ENCODE results near the gene ADAMTS3. TPM values are rescaled to one million over a fixed set of nuclear protein-coding genes. Genes with fewer than 3 reads are reported as not detected.

Gene ADAMTS3
- total and polyA plus RNA-seq, 9 of the 15 experiments (the other 6 are each of a cell fraction or from before 2014, with no cell fraction given), result 4.0 to 18.0 (median 12.1) TPM

DNA sequence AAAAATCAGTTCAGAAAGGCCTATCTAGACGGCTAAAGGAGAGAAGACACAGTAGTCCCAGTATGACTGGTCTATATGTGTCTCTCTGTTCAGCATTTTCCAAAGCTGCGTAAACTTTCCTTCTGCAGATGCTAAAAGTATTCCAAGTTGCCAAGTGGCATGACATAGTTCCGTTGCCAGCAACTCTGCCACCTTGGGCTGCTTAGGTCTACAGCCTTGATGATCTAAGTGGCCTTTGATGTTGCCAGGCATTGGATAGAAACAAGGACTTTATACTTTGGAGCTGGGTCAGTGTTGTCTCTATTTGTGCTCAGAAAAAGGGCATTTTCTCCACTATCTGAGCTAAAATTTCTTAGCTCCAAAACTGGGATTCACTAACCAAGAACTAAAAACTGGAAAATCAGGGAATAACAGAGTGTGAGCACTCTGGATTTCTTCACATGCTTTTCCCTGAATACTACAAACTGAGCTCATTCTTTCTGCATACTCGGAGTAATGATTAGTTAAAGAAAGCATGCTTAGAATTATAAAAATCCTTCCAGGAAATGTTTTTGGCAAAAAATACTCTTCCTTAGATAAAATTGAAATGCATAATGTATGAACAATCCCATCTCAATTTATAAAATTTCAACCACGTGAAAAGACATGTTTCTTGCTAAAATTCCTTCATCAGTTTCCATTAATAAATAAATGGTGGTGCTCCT lies 191.4 kb downstream of the ADAMTS3 start:
- H3K9me3 ChIP-seq (replicated peaks; ENCODE audit: control insufficient read depth, insufficient read depth, low read depth, low read length), result no peaks in the 10 kb centered on the region
- no peak for FAIRE-seq
- H3K79me2 ChIP-seq (ENCODE audit: control insufficient read depth, insufficient read depth, low read length), result 0 out of 3 replicates have a peak, but pooled peaks cover 2% of the 10 kb centered on the region
- no peaks in the 10 kb centered on the region for H3K36me3 ChIP-seq (ENCODE audit: control insufficient read depth, insufficient read depth, low read length)
- intact Hi-C loops (cut with micrococcal nuclease), result no loop called here
- DNase-seq (ENCODE audit: extremely low read depth in 1 of 4, low spot score in 3 of 4), result no peak
- no peak overlapping the region for H3K9ac ChIP-seq (ENCODE audit: insufficient read depth in 1 of 2, low read depth in 2 of 2, low read length in 2 of 2)
- H2AFZ ChIP-seq (ENCODE audit: low read depth, low read length), result no peak overlapping the region
- BruUV-seq (replicated peaks), result no TSS peak
- TF ChIP-seq CCNT2 (IDR thresholded peaks at IDR 0.05; ENCODE audit: borderline replicate concordance, extremely low read depth, insufficient read length, low read depth, low read length) (no peak), NFIC (IDR thresholded peaks at IDR 0.05) (no peak), HDAC6 (IDR thresholded peaks at IDR 0.05; ENCODE audit: low read depth, low read length) (no peak)
- in situ Hi-C loops (cut with MboI), result no loop called here
- no peaks in the 10 kb centered on the region for H3K27me3 ChIP-seq (ENCODE audit: control insufficient read depth in 2 of 2, insufficient read depth in 2 of 2, low read length in 2 of 2)
- no peak for ATAC-seq
- POLR2A ChIA-PET, result interaction anchor here (0.7 to 0.9 kb wide), 2 partner anchors 9 to 18 kb away, joined by 3 to 4 read pairs; no protein-coding TSS in a partner anchor
- WGBS (ENCODE audit: insufficient coverage, low coverage, missing lambda C conversion rate), result 84% methylated on average over 5 of the region's 5 CpGs
- H4K20me1 ChIP-seq (replicated peaks; ENCODE audit: control insufficient read depth, insufficient read depth, low read length), result no peaks in the 10 kb centered on the region
- peaks cover 5 to 16% of the 10 kb centered on the region in 2 experiments; a peak in 2 of 5 replicates for H3K4me1 ChIP-seq (replicated peaks in 1 of 2; ENCODE audit: control insufficient read depth in 2 of 2, insufficient read depth in 2 of 2, low read length in 2 of 2)
- H3K4me3 ChIP-seq, result no peak overlapping the region
- CTCF ChIA-PET (ENCODE audit: low intra/inter-chr PET ratio), result no interaction called here
- H3K9me1 ChIP-seq (ENCODE audit: control insufficient read depth, insufficient read depth, low read length), result no peaks in the 10 kb centered on the region
- no peak overlapping the region for H3K4me2 ChIP-seq (ENCODE audit: insufficient read depth, low read length)
- H3K27ac ChIP-seq (ENCODE audit: extremely low read depth, low read depth, low read length), result no peak overlapping the region

DNA sequence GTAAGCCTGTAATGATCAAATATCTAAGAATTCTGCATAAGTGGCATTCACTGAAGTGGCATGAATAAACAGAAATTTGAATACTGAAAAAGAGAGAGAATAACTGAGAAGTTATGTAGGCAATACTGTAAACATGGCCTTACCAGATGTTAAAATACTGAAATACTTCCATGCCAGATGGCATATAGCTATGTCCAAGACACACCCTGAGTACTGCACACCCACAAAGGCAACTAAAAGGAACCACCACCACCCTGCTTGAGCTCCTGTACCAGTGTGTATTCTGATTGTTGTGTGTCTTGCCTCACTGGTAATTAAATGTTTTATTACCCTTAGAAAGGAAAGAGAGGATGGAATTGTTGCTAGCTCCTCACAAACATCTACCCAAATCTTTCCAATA lies 192.1 kb downstream of the ADAMTS3 start:
- CTCF ChIA-PET (ENCODE audit: low intra/inter-chr PET ratio), result no interaction called here
- H3K27me3 ChIP-seq (ENCODE audit: control insufficient read depth in 2 of 2, insufficient read depth in 2 of 2, low read length in 2 of 2), result no peaks in the 10 kb centered on the region
- no peak overlapping the region for H3K4me2 ChIP-seq (ENCODE audit: insufficient read depth, low read length)
- ATAC-seq (no peak), DNase-seq (ENCODE audit: extremely low read depth in 1 of 4, low spot score in 3 of 4) (no peak), FAIRE-seq (no peak)
- no TSS peak for BruUV-seq (replicated peaks)
- peaks cover 5 to 16% of the 10 kb centered on the region in 2 experiments; a peak in 2 of 5 replicates for H3K4me1 ChIP-seq (replicated peaks in 1 of 2; ENCODE audit: control insufficient read depth in 2 of 2, insufficient read depth in 2 of 2, low read length in 2 of 2)
- no peaks in the 10 kb centered on the region for H3K9me1 ChIP-seq (ENCODE audit: control insufficient read depth, insufficient read depth, low read length)
- H4K20me1 ChIP-seq (replicated peaks; ENCODE audit: control insufficient read depth, insufficient read depth, low read length), result no peaks in the 10 kb centered on the region
- POLR2A ChIA-PET, result interaction anchor here (0.7 to 0.9 kb wide), 3 partner anchors 10 to 17 kb away, joined by 3 to 4 read pairs (median 3); no protein-coding TSS in a partner anchor
- H3K79me2 ChIP-seq (ENCODE audit: control insufficient read depth, insufficient read depth, low read length), result 0 out of 3 replicates have a peak, but pooled peaks cover 2% of the 10 kb centered on the region
- H3K4me3 ChIP-seq, result no peak overlapping the region
- H3K27ac ChIP-seq (ENCODE audit: extremely low read depth, low read depth, low read length), result no peak overlapping the region
- no peaks in the 10 kb centered on the region for H3K36me3 ChIP-seq (ENCODE audit: control insufficient read depth, insufficient read depth, low read length)
- intact Hi-C loops (cut with micrococcal nuclease), result no loop called here
- H3K9ac ChIP-seq (ENCODE audit: insufficient read depth in 1 of 2, low read depth in 2 of 2, low read length in 2 of 2), result no peak overlapping the region
- TF ChIP-seq FOXK1 (CRISPR knock-in tag; IDR thresholded peaks at IDR 0.05; ENCODE audit: borderline replicate concordance) (no peak), SNIP1 (IDR thresholded peaks at IDR 0.05; ENCODE audit: low read depth) (no peak), ZBTB12 (CRISPR knock-in tag; IDR thresholded peaks at IDR 0.05) (no peak), HNRNPLL (IDR thresholded peaks at IDR 0.05; ENCODE audit: low read depth, low read length, poor library complexity, severe bottlenecking) (no peak), ARHGAP35 (IDR thresholded peaks at IDR 0.05; ENCODE audit: partially characterized antibody) (no peak), FOS (IDR thresholded peaks at IDR 0.05; ENCODE audit: extremely low read depth, insufficient read length) (no peak), ZNF431 (CRISPR knock-in tag; IDR thresholded peaks at IDR 0.05) (no peak), C11orf30 (IDR thresholded peaks at IDR 0.05; ENCODE audit: low read depth) (no peak)
- H3K9me3 ChIP-seq (replicated peaks; ENCODE audit: control insufficient read depth, insufficient read depth, low read depth, low read length), result no peaks in the 10 kb centered on the region
- no peak overlapping the region for H2AFZ ChIP-seq (ENCODE audit: low read depth, low read length)
- in situ Hi-C loops (cut with MboI), result no loop called here

Data from K562 (cell line).